ENCODE data around the gene GFAP.

GFAP gene

GRCh38 chr17:44915862-44916780 lies 821 bp upstream of the GFAP start:
- TF ChIP-seq CTCF (IDR thresholded peaks at IDR 0.05) = no peak

- TF ChIP-seq CTCF (IDR thresholded peaks at IDR 0.05) = no peak
Observed at GRCh38 chr17:44914698-44915271, 515 bp downstream of the GFAP start.

GRCh38 chr17:44914148-44914547 lies 1.2 kb downstream of the GFAP start:
- TF ChIP-seq CTCF (IDR thresholded peaks at IDR 0.05) = no peak

- no peak for TF ChIP-seq CTCF (IDR thresholded peaks at IDR 0.05)
Observed at GRCh38 chr17:44913676-44914075, 1.6 kb downstream of the GFAP start.

GRCh38 chr17:44912763-44913544 lies 2.3 kb downstream of the GFAP start:
- TF ChIP-seq CTCF (IDR thresholded peaks at IDR 0.05) = no peak

- peak; percentile 20; the same call in 1 of the 2 replicates for TF ChIP-seq CTCF (IDR thresholded peaks at IDR 0.05)
Observed at GRCh38 chr17:44911133-44912001, 3.9 kb downstream of the GFAP start.

Data from LNCAP (cell line).